ENCODE measurements around the gene HOXD10.

HOXD10 gene

DNA sequence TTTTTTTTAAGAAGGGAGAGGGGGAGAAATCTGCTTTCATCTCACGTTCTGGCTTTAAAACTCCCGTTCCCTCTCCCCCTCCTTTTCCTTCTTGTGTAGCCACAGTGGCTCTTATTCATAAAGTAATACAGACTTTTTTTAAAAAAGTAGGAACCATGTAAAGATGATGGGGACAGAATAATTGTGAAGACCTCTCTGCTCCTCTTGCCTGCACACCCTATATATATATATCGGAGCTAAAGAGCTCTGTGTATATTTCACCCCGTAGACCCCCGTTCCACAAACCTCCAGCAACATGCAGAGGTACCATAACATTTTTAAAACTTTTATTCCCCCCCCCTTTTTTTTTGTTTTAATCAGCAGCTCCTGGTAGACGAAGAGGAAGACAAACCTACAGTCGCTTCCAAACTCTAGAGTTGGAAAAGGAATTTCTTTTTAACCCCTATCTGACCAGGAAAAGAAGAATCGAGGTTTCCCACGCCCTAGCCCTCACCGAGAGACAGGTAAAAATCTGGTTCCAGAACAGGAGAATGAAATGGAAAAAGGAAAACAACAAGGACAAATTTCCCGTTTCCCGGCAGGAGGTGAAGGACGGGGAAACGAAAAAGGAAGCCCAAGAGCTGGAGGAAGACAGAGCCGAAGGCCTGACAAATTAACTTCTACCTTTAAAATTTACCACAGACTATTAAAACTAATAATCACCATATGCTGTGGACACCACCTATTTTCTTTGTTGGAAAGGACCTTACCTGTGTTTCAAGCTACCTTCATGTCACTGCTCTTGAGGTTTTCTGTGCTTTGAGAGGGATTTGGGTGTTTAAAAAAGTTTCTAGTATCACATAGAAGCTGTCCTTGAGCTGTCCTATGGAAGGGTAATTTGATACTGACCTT lies 14.6 kb downstream of the HOXD10 start:
- peak in 1 of 2 experiments; percentile 19 for DNase-seq
- TF ChIP-seq GATA1 (IDR thresholded peaks at IDR 0.05; ENCODE audit: low read depth, low read length) (no peak), POLR2A (IDR thresholded peaks at IDR 0.05; ENCODE audit: low read length) (no peak)

DNA sequence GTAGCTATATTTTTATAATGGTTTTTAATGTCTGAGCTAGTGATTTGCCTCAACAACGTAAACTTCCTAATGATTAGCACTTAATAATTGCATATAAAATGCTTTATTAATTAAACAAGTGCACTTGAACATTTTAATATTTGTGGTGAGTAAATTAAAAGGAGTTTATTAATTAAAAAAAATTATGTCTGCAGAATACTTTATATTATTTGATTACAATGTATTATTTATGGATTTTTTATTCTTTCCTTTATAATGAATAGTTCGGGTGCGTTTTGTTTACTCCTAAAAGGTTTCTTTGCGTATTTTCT lies 15.2 kb downstream of the HOXD10 start:
- DNase-seq: no peak
- TF ChIP-seq GATA1 (IDR thresholded peaks at IDR 0.05; ENCODE audit: low read depth, low read length): no peak
- TF ChIP-seq POLR2A (IDR thresholded peaks at IDR 0.05; ENCODE audit: low read length): no peak

DNA sequence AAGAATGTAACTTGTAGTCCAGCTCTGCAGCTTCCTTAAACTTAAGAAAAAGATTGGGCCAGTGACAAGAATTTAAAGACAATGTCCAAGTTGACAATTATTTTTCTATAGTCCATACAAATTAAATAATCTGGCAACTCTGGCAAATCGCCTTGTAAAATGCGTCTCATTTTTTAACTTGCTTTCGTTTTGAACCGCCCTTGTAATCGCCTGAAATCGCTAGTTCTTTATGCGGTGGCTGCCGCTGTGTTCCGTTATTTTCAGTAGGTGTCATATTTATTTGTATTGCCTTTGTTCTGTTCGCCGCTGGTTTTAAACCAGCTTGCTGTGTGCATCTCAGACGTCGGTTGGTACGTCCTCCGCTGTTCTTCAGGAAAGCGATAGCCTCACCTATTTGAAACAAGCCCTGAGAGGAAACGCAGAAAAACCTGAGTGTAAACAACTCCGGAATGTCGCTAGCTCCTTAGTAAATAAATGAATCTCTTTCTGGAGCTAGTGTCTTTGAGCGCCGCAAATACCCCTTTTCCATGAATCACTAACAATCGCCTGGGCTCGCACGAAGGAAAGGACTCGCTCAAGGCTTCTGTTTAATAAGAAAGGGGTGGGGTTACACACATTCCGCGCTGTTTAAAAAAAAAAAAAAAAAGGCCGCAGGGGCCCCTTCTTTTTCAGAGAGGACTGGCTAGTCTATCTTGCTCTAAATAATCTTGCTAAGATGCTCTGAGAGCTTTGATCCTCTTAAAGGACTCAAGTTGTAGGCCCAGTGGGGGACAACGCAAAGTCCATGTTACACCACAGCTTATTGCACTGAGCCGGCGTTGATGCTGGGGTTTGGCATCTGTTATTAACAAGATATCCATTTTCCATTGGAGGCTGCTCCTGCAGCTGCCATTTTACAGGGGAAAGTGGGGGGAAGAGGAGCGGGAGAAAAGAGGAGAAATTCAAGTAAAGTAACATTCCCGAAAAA lies 15.9 kb downstream of the HOXD10 start:
- peak; percentile 26 to 68 for DNase-seq
- TF ChIP-seq GATA1 (IDR thresholded peaks at IDR 0.05; ENCODE audit: low read depth, low read length) (no peak), POLR2A (IDR thresholded peaks at IDR 0.05; ENCODE audit: low read length) (no peak)

DNA sequence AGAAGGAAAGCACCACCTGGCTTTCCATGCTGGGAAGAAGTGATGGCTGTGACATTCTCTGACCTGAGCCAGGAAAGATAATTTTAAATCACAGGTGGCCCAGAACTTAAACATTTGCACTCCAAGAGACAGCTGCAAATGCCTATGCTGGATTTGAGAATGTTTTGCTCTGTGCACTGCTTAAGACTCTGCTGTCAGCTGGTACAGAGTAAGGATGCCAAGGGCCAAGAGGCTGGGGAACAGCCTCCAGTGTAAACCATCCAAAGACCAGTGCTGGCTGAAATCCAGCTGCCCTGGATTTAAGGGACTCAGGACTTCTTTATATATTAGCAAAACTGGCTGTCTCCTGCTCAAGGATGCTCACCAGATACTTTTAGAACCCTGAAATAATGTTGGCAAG lies 16.8 kb downstream of the HOXD10 start:
- TF ChIP-seq POLR2A (IDR thresholded peaks at IDR 0.05; ENCODE audit: low read length): no peak
- TF ChIP-seq GATA1 (IDR thresholded peaks at IDR 0.05; ENCODE audit: low read depth, low read length): no peak
- DNase-seq: no peak

DNA sequence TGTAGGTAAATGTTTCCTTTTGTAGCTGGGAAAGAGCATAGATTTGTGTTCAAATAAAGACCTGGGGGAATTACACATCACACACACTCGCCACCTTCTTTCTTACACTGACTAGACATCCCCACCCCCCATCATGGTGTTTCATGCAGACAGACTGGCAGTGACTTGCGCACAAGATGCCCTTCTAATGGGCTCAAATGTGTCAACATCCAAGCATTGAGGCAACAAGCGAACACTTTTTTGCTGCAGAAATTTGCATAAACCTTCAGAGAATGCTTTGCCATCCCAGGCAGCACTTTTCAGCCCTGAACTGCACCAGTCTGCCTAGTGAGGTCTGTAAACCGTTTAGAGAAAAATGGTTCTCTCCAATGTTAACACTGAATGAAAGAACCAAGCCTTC lies 17.5 kb downstream of the HOXD10 start:
- TF ChIP-seq POLR2A (IDR thresholded peaks at IDR 0.05; ENCODE audit: low read length) (no peak), GATA1 (IDR thresholded peaks at IDR 0.05; ENCODE audit: low read depth, low read length) (no peak)
- DNase-seq: no peak

DNA sequence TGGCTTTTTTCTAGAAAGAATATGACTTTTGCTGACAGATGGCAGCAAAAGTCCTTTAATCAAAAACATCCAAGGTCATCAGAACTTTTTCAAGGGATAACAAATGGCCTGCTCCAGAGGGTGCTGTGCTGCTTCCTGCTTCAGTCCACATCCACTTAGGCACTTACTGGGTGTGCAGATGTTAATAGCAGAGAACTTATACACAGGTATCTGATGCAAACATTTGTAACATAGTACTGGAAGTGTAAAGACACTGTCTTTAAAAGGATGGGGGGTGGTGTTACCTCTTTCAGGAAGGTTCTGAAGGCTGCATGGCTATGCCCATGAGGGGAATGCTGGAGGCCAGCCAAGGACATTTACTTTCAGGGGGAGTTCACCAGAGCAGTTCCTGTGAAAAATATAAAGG lies 18.5 kb downstream of the HOXD10 start:
- no peak for DNase-seq
- TF ChIP-seq GATA1 (IDR thresholded peaks at IDR 0.05; ENCODE audit: low read depth, low read length) (no peak), POLR2A (IDR thresholded peaks at IDR 0.05; ENCODE audit: low read length) (no peak)

DNA sequence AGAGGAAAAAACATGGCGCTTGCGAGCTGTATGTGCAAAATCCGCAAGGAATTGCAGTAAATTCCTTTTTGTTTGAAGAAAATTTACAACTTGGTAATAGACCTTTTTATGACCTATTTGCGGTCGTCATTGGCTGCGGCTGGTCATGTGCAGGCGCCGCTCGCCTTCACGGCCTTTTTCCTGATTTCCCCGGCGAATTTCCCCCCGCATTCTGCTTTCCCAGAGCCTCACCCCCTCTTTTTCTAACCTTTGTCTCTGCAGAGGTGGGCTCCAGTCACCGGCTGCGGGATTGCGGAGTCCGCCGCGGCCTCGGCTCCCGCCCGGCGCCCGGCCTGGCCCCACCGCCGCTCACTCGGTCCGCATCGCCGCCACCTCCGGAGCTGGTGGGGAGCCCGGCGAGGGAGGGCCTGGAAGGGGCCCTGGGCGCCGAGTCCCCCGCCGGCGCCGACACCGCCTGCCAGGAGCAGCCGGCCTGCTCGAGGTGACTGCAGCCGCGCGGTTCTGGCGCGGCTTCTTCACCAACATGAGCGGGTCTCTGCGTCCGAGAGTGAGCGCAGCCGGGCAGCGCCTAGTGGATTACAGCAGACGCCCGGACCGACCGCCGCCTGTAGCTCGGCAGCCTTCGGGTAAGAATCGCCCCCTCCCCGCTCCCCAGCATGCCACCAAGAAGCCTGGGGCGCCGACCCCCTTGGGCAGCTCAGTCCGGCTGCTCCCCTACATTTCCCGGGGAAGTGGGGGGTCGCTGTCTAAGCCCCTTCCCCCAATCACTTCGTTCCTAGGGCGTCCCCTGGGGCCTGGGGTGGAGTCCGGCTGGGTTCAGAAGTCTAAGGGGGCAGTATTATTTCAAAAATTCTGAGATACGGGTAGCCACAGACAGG lies 20.0 kb downstream of the HOXD10 start:
- TF ChIP-seq POLR2A (IDR thresholded peaks at IDR 0.05; ENCODE audit: low read length) (no peak), GATA1 (IDR thresholded peaks at IDR 0.05; ENCODE audit: low read depth, low read length) (no peak)
- DNase-seq: no peak

DNA sequence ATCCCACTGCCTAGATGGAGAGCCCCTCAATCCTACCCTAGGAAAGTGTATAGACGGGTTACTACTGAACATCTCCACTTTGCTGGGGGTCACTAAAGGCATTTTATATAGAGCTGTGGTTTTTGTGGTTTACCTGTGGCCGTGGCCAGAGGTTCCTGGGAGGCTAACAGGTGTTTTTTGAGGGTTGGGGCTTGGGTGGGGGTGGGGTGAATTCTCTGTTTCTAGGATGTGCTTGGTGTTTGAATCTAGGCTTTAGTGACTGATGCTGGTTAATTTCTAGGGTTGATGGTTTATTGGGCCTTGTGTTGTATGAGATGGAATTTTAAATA lies 20.6 kb downstream of the HOXD10 start:
- TF ChIP-seq POLR2A (IDR thresholded peaks at IDR 0.05; ENCODE audit: low read length) (no peak), GATA1 (IDR thresholded peaks at IDR 0.05; ENCODE audit: low read depth, low read length) (no peak)
- DNase-seq: no peak

DNA sequence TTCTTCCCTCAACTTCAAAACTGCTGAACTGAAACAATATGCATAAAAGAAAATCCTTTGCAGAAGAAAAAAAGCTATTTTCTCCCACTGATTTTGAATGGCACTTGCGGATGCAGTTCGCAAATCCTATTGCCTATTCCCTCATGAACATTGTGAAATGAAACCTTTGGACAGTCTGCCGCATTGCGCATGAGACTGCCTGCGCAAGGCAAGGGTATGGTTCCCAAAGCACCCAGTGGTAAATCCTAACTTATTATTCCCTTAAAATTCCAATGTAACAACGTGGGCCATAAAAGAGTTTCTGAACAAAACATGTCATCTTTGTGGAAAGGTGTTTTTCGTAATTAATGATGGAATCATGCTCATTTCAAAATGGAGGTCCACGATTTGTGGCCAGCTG lies 21.3 kb downstream of the HOXD10 start:
- DNase-seq: no peak
- TF ChIP-seq GATA1 (IDR thresholded peaks at IDR 0.05; ENCODE audit: low read depth, low read length): no peak
- TF ChIP-seq POLR2A (IDR thresholded peaks at IDR 0.05; ENCODE audit: low read length): no peak

DNA sequence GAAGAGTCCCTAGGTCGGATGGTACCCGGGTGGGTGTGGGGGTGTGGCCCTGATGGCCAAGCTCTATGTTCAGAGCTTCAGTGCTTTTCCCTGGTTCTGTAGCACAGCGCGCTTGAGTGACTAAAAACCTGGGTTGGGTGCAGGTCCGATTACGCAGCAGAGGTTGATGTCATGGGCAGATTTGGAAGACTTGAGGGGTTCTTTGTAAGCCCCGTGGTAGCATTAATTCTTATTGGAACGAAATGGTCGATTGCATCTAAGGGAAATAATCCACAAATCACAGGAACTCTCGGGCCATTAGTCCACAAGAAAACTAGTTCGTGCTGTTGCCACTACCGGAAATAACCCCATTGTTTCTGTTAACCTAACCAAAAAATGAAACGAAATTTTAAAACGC lies 21.9 kb downstream of the HOXD10 start:
- no peak for DNase-seq
- TF ChIP-seq POLR2A (IDR thresholded peaks at IDR 0.05; ENCODE audit: low read length) (no peak), GATA1 (IDR thresholded peaks at IDR 0.05; ENCODE audit: low read depth, low read length) (no peak)

DNA sequence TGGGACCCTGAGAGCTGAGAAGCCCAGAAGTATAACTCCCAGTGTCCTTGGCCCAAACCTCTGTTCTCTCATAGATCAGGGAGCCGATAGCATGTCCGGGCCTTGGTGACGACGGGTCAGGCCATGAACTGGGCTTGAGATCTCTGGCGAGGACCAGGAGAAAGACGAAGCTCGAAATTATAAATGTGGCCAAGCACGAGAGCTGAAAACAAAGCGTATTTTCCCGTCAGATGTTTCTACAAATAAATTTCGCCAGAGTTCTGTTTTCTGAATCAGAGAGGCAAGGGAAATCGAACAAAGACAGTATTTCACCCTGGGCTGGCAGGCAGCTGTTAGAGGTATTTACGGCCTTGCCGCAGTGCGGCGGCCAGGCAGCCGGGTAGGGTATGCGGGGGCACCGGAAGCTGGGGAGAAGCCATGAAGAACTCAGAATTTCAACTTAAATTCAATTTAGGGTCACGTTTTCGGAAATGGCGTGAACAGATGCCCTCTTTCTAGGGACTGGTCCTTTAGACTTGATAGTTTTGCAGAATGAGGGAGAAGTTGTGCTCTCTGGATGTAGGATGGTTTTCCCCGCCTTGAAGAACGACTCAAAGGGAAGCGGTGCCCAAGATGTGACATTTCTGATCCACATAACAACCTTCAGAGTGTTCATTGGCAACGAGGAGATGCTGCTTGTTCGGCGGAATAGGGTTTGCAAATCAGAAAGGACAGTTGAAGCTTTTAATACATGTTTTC lies 22.5 kb downstream of the HOXD10 start:
- no peak for TF ChIP-seq GATA1 (IDR thresholded peaks at IDR 0.05; ENCODE audit: low read depth, low read length)
- no peak for TF ChIP-seq POLR2A (IDR thresholded peaks at IDR 0.05; ENCODE audit: low read length)
- DNase-seq: no peak

DNA sequence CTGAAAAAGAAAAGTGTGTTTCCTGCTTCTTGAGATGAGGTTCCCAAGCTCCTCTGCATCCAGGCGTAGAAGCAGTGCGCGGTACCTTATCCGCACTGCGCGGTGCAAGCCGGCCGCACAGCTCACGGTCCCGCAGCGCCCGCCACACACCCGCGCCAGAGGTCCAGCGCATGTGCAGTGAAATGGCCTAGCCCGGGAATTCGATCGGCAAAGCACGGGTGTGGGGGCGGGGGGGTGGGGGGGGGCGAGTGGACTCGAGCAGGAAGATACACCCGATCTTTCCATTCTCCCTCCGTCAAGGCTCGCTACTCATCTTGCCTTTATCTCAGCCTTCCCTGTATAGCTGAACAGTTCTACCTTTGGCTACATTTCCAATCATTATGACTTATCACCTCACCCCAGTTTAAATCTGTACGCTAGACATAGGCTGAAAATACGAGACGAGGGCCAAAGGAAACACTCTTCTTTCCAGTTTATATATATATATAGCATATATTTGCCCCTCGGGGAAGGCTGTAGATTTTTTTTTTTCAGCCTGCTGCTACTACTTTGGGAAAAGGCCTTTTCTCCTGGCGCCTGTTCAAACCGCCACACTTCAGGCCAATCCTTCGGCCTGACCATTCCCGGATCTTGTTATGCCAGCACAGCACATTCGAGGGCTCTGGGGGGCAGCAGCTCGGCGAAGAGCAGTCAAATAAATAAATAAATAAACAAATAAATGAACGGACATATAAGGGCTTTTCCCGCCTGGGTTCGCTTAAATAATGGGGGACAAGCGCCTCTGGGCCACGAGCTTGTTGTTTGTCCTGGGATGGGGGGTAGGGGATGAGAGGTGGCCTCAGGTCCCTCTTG lies 23.3 kb downstream of the HOXD10 start:
- TF ChIP-seq POLR2A (IDR thresholded peaks at IDR 0.05; ENCODE audit: low read length) (no peak), GATA1 (IDR thresholded peaks at IDR 0.05; ENCODE audit: low read depth, low read length) (no peak)
- no peak for DNase-seq

Measured in erythroblast (primary cell).